BLaER1 (cell line): Measurements from ENCODE around the gene LRMDA.

ENCODE experiments used
- H3K27ac ChIP-seq: shearing (Covaris generic); formaldehyde crosslinking; 2 replicates; pipeline ENCODE4 v1.8.1; 2022
- H3K27me3 ChIP-seq: shearing (Covaris generic); formaldehyde crosslinking; 2 replicates; pipeline ENCODE4 v1.8.1; 2022
- H3K36me3 ChIP-seq: shearing (Covaris generic); formaldehyde crosslinking; 2 replicates; pipeline ENCODE4 v1.8.1; 2022
- H3K4me1 ChIP-seq: shearing (Covaris generic); formaldehyde crosslinking; 2 replicates; pipeline ENCODE4 v1.8.1; 2022
- H3K4me2 ChIP-seq: shearing (Covaris generic); formaldehyde crosslinking; 2 replicates; pipeline ENCODE4 v1.8.1; 2022
- H3K4me3 ChIP-seq: shearing (Covaris generic); formaldehyde crosslinking; 2 replicates; pipeline ENCODE4 v1.8.1; 2022
- H3K9ac ChIP-seq: shearing (Covaris generic); formaldehyde crosslinking; 2 replicates; pipeline ENCODE4 v1.8.1; 2022
- H3K9me3 ChIP-seq: shearing (Covaris generic); formaldehyde crosslinking; 2 replicates; pipeline ENCODE4 v1.8.1; 2022
- H4K20me1 ChIP-seq: shearing (Covaris generic); formaldehyde crosslinking; 2 replicates; pipeline ENCODE4 v1.8.1; 2022
- Cebpa-rat ChIP-seq: shearing (Covaris generic); IDR thresholded peaks from 2 replicates; pipeline ENCODE4 v1.8.1; 2022

The LRMDA gene

DNA sequence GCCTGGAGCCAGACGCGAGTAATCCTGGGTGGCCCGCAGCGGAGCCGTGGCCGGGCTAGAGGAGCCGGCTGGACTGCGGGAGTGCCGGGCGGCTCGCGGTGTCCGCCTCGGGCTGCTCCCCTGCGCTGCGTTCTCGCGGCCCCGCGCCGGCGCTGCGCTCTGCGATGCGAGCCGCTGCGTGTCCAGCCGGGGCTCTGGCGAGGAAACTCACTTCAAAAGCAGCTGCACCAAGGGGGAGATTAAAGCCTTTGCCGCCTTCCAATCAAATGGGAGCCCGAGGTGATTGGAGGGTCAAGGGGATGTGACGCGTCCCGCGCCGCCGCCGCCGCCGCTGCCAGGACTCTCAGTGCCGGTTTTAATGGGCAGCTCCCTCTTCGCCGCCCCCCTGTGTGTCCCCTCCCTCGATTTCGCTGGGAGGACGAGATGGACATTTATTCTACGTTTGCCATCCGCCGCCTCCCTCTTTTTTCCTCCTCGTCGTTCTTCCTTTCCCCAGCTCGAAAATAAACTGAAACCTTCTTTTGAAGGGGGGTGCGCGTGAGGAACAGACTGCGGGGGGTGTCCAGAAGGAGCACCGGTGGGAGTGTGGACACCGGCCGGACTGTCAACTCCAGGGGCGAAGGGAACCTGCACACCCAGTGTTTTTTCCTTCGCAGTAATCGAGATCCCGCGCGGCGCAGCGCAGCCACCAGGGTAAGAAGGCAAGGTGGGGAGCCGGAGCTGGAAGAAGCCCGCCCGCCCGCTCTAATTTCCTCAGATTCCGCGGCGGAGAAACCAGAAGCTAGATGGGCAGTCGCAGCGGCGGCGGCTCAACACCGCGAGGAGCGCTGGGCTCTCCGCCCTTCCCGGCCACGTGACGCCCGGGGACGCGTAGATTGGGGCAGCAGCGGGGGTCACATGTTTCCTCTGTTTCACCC, 29.6 kb upstream of the LRMDA start, which contains the start of gene ZNF503:
TSS of gene ZNF503 (minus strand) at position 196 of the 917 bp plus-strand sequence. CDS start 345 bp downstream, outside the sequence.
- peaks cover 41% of the 10 kb centered on the region for H4K20me1 ChIP-seq
- H3K27ac ChIP-seq = peak within 1 kb of the TSS; percentile 70
- peaks cover 72% of the 10 kb centered on the region for H3K27me3 ChIP-seq
- peak within 1 kb of the TSS; percentile 100 for H3K4me2 ChIP-seq
- no peak for TF ChIP-seq Cebpa-rat
- peak within 1 kb of the TSS; percentile 78 for H3K9ac ChIP-seq
- peaks cover 12% of the 10 kb centered on the region for H3K36me3 ChIP-seq
- H3K4me3 ChIP-seq = peak within 1 kb of the TSS; percentile 87
- peaks cover 22% of the 10 kb centered on the region; the same call in 1 of the 2 replicates for H3K9me3 ChIP-seq
- H3K4me1 ChIP-seq = peaks cover 32% of the 10 kb centered on the region

DNA sequence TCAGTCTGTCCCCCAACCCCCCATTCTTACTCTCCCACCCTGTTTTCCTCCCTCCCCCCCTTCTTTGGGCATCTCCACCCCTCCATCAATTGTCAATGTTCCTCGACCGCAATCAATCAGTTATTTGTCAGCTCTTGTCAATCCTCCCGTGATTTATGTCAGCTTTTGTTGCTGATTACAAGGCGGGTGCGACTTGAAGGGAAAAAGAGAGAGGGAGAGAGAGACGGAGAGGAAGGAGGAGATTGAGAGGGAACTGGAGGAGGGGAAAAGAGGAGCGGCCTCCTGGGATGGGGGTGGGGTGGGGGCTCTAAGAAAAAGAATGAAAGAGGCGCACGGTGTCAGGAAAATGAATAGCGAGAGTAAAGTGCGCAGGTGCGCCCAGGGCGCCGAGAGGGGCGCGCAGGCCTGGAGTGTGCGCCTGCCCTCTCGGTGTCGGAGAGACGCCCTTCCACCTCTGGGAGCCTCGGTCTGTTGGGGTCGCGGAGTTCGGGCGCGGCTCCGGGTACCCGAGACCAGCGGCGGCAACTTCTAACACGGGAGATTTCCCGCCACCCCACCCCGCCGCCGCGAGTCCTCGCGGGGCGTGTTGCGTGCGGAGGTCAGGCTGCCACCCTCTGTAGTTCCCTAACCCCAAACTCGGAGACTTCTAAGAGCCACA, 28.8 kb upstream of the LRMDA start:
- no peak for TF ChIP-seq Cebpa-rat
- Histone ChIP-seq H3K27me3 (peaks cover 80% of the 10 kb centered on the region), H3K9ac (peak overlapping the region; percentile 34; the same call in 1 of the 2 replicates), H3K9me3 (peaks cover 29% of the 10 kb centered on the region), H3K4me1 (peaks cover 32% of the 10 kb centered on the region), H4K20me1 (peaks cover 49% of the 10 kb centered on the region), H3K27ac (no peak overlapping the region), H3K4me2 (peak overlapping the region; percentile 100), H3K36me3 (peaks cover 12% of the 10 kb centered on the region), H3K4me3 (peak overlapping the region; percentile 87)

DNA sequence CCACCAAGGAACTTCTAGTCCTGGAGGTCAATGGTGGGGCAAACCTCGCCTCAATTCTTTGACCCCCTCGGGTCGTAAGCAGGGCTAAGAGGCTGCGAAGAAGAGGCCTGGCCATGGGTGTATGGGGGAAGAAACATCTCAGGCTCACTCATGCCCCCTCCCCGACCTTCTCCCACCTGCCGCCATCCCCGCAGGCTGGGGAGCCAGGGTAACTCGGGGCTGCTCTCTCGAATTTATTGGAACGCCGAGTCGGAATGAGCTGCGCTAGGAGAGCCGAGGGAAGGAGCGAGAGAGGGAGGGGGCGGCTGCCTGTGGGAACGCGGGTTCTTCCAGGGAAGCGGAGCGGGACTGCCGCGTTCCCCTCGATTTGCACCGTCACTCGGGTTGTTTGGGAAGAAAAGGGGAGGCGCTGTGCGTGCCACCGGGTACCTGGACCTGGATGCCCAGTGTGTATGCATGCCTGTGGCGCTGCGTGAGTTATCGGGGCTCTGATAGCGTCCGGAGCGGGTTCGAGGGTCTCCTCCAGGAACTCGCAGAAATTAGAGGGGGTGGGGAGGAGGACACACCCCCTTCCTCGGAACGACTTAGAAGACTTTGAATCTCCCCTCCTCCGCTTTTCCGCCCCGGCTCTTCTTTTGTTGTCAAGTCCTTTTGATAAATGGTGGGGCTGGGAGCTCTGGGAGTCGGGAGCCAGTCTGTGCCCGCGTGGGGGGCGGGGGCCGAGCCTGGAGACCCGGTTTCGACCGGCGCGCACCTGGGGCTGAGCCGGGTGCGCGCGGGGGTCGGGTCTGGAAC, 28.1 kb upstream of the LRMDA start:
- peaks cover 12% of the 10 kb centered on the region for H3K36me3 ChIP-seq
- H4K20me1 ChIP-seq = peaks cover 55% of the 10 kb centered on the region
- TF ChIP-seq Cebpa-rat = no peak
- peak overlapping the region; percentile 87 for H3K4me3 ChIP-seq
- peak overlapping the region; percentile 34; the same call in 1 of the 2 replicates for H3K9ac ChIP-seq
- H3K4me2 ChIP-seq = peak overlapping the region; percentile 100
- no peak overlapping the region for H3K27ac ChIP-seq
- H3K27me3 ChIP-seq = peaks cover 87% of the 10 kb centered on the region
- peaks cover 36% of the 10 kb centered on the region for H3K9me3 ChIP-seq
- H3K4me1 ChIP-seq = peaks cover 32% of the 10 kb centered on the region

DNA sequence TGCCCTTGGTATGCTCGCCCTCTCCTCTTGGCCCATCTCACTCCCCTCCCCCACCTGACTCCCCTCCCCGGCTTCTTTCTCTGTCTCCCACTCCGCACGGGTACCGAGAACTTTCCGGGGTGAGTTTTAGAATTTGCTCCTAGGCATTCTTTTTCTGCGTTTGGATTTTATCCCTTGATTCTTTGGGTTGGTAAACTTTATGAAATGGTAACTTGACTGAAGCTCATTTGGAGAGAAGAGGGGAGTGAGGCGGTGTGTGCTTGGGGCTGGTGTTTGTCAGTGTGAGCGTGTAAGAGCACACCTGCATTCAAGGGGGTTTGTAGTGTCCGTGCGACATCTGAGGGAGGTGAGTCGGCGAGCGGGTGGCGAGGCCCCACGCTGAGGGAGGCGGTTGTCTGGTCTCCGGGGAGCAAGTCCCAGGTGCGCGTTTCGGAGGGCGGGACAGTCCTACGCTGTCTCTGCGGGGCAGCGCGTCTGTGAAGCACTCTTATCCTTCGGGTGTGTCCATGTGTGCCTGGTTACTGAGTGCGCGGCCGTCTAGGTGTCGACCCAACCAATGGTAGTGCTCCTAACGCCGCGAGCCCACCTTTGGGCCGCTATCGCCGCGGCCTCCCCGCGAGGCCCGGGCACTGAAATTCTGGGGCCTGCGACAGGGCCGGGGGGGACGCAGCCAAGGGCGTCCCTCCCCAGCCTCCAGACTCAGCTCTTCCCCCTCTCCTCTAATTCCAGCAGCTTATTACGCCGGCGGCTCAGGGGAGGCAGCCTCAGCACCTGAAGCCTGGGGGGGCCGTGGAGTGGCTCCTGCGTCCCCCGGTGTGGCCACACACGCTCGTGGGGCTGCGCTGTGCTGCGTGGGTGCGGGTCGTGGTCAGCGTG, 27.2 kb upstream of the LRMDA start:
- Histone ChIP-seq H3K4me1 (peaks cover 31% of the 10 kb centered on the region), H3K9me3 (peaks cover 44% of the 10 kb centered on the region), H3K27ac (no peak overlapping the region), H3K9ac (no peak overlapping the region), H3K27me3 (peaks cover 95% of the 10 kb centered on the region), H3K4me2 (peak overlapping the region; percentile 100), H3K4me3 (peak overlapping the region; percentile 87), H3K36me3 (peaks cover 4% of the 10 kb centered on the region; the same call in 1 of the 2 replicates), H4K20me1 (peaks cover 48% of the 10 kb centered on the region)
- TF ChIP-seq Cebpa-rat = no peak

DNA sequence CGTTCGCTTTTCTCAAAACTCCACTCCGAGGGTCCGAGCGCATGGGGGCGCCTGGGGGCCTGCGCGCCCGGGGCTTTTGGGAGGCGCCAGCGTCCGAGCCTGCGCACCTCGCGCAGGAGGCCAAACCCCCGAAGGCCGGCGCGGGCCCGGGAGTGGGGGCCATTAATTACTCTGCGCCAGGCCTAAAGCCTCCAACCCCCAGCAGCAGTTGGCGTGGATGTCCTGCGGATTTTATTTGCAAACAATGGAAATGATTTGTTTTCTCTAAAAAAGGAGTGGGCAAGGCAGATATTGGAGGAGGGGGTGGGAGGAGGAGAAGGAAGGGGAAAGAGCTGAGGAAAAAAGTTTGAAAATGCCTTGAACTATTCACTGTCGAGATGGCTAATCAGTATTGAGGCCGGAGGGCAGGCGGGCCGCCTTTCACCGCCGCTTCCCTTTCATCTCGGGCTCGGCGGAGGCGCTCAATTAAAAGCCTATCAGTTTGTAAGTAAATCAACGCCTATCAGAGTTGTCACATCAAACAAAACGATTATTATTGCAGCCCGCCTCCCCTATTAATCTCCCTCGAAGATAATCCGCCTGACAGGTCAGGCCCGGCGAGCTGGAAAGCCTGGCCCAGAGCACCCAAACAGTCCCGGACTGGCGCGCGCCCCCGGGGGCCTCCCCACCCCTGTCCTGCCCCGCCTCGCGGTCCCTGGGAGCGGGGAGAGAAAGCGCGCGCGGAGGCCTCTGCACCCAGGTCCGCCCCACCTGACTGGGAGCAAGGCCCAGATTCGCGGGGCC, 26.4 kb upstream of the LRMDA start:
- 0 out of 2 replicates have a peak overlapping the region, but pooled peaks have one; percentile 87 for H3K4me3 ChIP-seq
- no peak overlapping the region for H3K27ac ChIP-seq
- peaks cover 25% of the 10 kb centered on the region for H3K4me1 ChIP-seq
- TF ChIP-seq Cebpa-rat = no peak
- peaks cover 42% of the 10 kb centered on the region for H4K20me1 ChIP-seq
- peaks cover 49% of the 10 kb centered on the region for H3K9me3 ChIP-seq
- no peaks in the 10 kb centered on the region for H3K36me3 ChIP-seq
- no peak overlapping the region for H3K4me2 ChIP-seq
- H3K27me3 ChIP-seq = peaks cover 98% of the 10 kb centered on the region
- no peak overlapping the region for H3K9ac ChIP-seq

DNA sequence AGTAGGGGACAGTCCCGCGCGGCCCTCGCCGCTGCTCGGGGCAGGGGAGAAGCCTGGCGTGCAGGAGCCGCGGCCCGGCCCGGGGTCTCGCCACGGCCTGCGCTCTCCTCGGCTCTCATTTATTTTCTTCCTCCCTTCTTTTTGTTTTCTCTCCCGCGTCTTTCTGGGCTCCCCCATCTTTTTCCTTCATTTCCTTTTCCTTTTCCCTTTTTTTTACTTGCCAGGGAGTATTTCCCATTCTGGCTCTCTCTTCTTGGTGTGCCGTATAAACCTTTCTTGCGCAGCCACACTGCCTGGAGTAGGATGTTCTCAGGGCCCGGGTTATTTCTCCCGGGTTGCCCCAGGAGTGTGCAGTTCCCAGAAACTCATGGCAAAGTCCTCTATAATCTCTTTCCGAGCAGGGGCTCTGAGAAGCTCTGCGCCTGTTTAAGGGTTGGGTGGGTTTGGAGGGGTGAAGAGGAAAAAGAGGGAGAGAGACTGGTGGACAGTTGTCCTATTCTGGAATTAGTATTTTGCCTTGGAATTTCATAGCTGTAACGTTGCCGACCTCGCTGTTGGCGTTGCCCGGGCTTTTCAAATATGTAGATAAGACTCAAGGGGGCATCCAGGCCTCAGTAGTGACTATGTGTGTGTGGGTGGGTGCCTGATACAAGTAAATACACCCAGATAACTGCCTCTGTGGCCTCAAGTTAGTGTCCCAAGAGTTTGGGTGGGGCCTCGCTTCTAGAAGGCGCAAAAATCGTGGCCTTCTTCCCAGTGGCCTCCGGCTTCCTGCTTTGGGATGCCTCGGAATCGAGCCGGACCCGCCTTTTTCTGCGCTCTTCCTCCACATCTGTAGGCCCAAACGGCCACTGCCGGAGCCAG, 25.6 kb upstream of the LRMDA start:
- H3K36me3 ChIP-seq = no peaks in the 10 kb centered on the region
- no peak overlapping the region for H3K4me2 ChIP-seq
- peaks cover 21% of the 10 kb centered on the region for H3K4me1 ChIP-seq
- no peak overlapping the region for H3K27ac ChIP-seq
- TF ChIP-seq Cebpa-rat = no peak
- peaks cover 42% of the 10 kb centered on the region for H4K20me1 ChIP-seq
- no peak overlapping the region for H3K4me3 ChIP-seq
- peaks cover 49% of the 10 kb centered on the region for H3K9me3 ChIP-seq
- peaks cover 98% of the 10 kb centered on the region for H3K27me3 ChIP-seq
- no peak overlapping the region for H3K9ac ChIP-seq

DNA sequence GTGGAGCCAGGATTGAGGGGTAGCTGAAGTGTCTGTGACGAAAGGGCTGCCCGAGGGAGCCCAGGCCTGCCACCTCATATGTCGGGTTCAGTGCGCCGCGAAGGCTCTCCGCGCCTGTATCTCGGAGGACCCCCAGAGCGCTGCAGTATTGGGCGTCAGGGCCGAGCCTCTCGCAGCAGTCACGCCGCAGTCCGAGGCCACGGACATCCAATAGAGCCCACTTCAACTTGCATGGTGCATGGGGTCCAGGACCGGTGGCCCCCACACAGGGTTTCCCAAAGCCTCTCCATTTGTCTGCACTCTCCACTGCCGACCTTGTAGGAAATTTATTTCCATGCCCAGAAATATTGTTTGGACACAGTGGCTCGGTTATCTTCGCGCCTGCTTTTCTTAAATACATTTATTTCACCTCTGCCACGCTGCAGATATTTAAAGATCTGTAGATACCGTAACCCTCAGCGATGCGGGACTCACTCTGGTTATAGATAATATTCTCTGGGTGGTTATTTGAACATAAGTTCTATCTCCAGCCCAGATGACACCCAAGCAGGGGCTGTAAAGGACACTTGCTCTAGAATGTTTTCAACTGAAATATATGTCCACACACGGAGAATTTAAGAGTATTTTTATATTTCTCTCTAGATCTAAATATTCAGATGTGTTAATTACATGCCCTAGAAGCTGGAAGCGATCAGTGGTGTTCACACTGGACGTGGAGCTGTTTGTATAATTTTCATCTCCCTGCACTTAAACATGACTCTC, 24.8 kb upstream of the LRMDA start:
- Histone ChIP-seq H4K20me1 (peaks cover 42% of the 10 kb centered on the region), H3K9me3 (peaks cover 49% of the 10 kb centered on the region), H3K27me3 (peaks cover 95% of the 10 kb centered on the region), H3K4me3 (no peak overlapping the region), H3K4me1 (peaks cover 21% of the 10 kb centered on the region), H3K9ac (no peak overlapping the region), H3K36me3 (no peaks in the 10 kb centered on the region), H3K4me2 (no peak overlapping the region), H3K27ac (no peak overlapping the region)
- no peak for TF ChIP-seq Cebpa-rat
